Stimulated activated CD8-positive, alpha-beta memory T cell treated with anti-CD3 and anti-CD28 coated beads, Interleukin-12 subunit alpha, Interleukin-12 subunit beta, amount 100 ng/mL, for 4 hours (primary cell): ENCODE measurements around the gene CNTNAP5.

Experiments
- DNase-seq: peaks from one replicate; pipeline ENCODE4 v3.0.0-alpha.2; 2020; ENCODE audit warnings: low read depth

Gene CNTNAP5

GRCh38 chr2:124908411-124908810 lies 883.3 kb downstream of the CNTNAP5 start:
- no peak for DNase-seq

- DNase-seq: no peak
These were observed 886.5 kb downstream of the CNTNAP5 start for GRCh38 chr2:124911560-124911959.

GRCh38 chr2:124913868-124914267 lies 888.8 kb downstream of the CNTNAP5 start:
- no peak for DNase-seq

GRCh38 chr2:124915567-124915966 lies 890.5 kb downstream of the CNTNAP5 start:
- no peak for DNase-seq

- DNase-seq: no peak
These were observed 894.2 kb downstream of the CNTNAP5 start for GRCh38 chr2:124919296-124919695.

DNA sequence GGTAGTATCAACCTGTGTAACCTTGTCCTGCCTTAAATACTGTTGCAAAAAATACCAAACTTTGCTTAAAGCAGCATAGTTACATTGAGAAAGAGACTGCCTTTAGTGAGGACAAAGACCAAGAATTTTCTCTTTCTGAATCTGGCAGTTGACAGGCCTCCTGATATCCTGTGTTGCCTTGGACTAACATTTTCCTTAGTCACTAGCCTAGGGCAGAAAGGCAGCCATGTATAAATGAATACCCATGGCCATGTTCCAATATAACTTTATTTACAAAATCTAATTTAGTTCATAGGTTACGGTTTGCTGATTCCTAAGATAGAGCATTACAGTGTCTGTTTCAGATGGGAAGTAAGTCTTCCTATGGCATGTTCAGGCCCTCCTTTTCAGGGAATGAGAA lies 895.4 kb downstream of the CNTNAP5 start:
- DNase-seq: no peak

DNA sequence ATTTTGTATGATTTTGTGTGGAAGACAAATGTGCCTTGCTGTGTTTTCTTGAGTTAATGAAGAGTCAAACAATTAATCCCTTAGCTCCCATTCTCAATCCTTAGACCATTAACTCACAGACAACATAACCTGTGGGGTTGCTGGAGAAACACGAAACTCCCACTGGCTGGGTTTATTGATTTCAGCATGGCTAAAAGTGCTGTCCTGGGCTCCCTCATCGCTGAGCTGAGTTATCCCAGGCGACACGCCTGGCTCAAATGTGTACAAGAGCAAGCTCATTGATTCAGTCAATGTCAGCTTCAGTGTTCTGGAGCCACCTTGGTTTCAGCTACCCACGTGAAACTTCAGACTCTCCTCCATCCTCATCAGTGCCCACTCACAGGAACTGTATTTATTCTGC lies 896.1 kb downstream of the CNTNAP5 start:
- no peak for DNase-seq

DNA sequence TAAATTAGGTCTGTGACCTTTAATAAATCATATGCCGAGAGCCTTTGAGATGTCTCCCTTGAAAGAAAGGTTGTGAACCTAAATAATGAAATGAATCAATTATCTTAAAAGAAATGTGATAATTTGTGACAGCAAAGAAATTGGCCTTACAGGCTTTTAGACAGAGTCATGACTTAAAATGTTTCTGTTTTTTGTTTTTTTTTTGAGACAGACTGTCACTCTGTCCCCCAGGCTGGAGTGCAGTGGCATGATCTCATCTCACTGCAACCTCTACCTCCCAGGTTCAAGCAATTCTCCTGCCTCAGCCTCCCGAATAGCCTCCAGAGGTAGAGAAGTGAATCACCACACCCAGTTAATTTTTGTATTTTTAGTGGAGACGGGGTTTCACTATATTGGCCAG lies 898.0 kb downstream of the CNTNAP5 start:
- no peak for DNase-seq

DNA sequence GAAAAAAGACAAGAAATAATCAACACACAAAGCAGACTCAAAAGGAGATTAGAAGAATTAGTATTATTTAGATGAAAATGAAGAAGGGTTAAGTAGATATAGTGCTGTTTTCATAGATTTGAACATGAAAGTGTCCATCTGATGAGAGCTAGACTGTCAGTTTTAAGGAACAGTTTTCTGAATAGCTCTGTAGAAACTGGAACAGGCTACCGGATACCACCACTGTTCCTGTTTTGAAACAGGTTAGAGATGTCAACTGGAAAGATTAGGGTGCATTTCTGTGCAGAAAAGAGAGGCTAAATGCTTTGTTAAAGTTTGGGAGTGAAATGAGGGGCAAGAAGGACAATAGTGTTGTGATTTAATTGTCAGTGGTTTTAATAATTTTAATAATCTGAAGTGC lies 908.8 kb downstream of the CNTNAP5 start:
- DNase-seq: no peak

- no peak for DNase-seq
These were observed 928.8 kb downstream of the CNTNAP5 start for GRCh38 chr2:124953921-124954320.

GRCh38 chr2:124959581-124959980 lies 934.5 kb downstream of the CNTNAP5 start:
- DNase-seq: no peak

GRCh38 chr2:124961132-124961531 lies 936.0 kb downstream of the CNTNAP5 start:
- no peak for DNase-seq
